ENCODE measurements around the gene RET.

Gene RET

GRCh38 chr10:43048301-43049051 is 28.4 kb upstream of the RET start:
- Histone ChIP-seq H3K4ac (ENCODE audit: low read length) (no peak overlapping the region), H3K14ac (ENCODE audit: low read length) (peak overlapping the region; percentile 58), H2BK5ac (ENCODE audit: low read length) (no peak overlapping the region), H3K27ac (replicated peaks; ENCODE audit: low read length) (no peak overlapping the region), H3K27me3 (ENCODE audit: control insufficient read depth in 3 of 3, insufficient read depth in 3 of 3, low read depth in 1 of 3, low read length in 3 of 3) (no peaks in the 10 kb centered on the region), H3K4me2 (ENCODE audit: insufficient read depth, low read length, poor library complexity, severe bottlenecking) (no peak overlapping the region), H3K36me3 (replicated peaks in 1 of 2; ENCODE audit: control insufficient read depth in 2 of 2, insufficient read depth in 2 of 2, low read length in 2 of 2) (no peaks in the 10 kb centered on the region), H3K18ac (ENCODE audit: low read length) (peak overlapping the region; percentile 71), H4K91ac (ENCODE audit: low read depth, low read length, poor library complexity) (no peak overlapping the region), H2AK5ac (ENCODE audit: low read depth, low read length) (peak overlapping the region; percentile 83), H2BK120ac (ENCODE audit: low read depth, low read length) (no peak overlapping the region), H3K9ac (ENCODE audit: low read depth, low read length, poor library complexity) (no peak overlapping the region), H3K4me3 (ENCODE audit: low read length in 2 of 2) (no peak overlapping the region), H3K23ac (ENCODE audit: low read depth, low read length, poor library complexity) (peak overlapping the region; percentile 35), H2BK12ac (ENCODE audit: low read length) (no peak overlapping the region), H3K79me1 (ENCODE audit: low read depth, low read length) (no peaks in the 10 kb centered on the region), H2AFZ (ENCODE audit: low read length) (no peak overlapping the region), H3K4me1 (ENCODE audit: control insufficient read depth in 2 of 2, insufficient read depth in 1 of 2, low read depth in 1 of 2, low read length in 2 of 2) (peaks cover 2 to 8% of the 10 kb centered on the region in 2 donors), H3K9me3 (replicated peaks in 1 of 2; ENCODE audit: control insufficient read depth in 2 of 2, insufficient read depth in 1 of 2, low read depth in 1 of 2, low read length in 2 of 2) (no peaks in the 10 kb centered on the region), H2BK15ac (ENCODE audit: low read length) (no peak overlapping the region), H4K8ac (ENCODE audit: low read depth, low read length) (no peak overlapping the region)
- no CpG with 5 or more reads among the region's 5 CpGs for WGBS, 2 donors (ENCODE audit: extremely low coverage in 2 of 2, insufficient read length in 2 of 2, insufficient replicate concordance in 1 of 2)
- DNase-seq (ENCODE audit: low spot score), result no peak

GRCh38 chr10:43049081-43049551 is 27.8 kb upstream of the RET start:
- Histone ChIP-seq H2BK12ac (ENCODE audit: low read length) (no peak overlapping the region), H3K4ac (ENCODE audit: low read length) (no peak overlapping the region), H3K27me3 (ENCODE audit: control insufficient read depth in 3 of 3, insufficient read depth in 3 of 3, low read depth in 1 of 3, low read length in 3 of 3) (no peaks in the 10 kb centered on the region), H2AK5ac (ENCODE audit: low read depth, low read length) (no peak overlapping the region), H3K14ac (ENCODE audit: low read length) (no peak overlapping the region), H3K18ac (ENCODE audit: low read length) (no peak overlapping the region), H2BK120ac (ENCODE audit: low read depth, low read length) (no peak overlapping the region), H3K36me3 (replicated peaks in 1 of 2; ENCODE audit: control insufficient read depth in 2 of 2, insufficient read depth in 2 of 2, low read length in 2 of 2) (no peaks in the 10 kb centered on the region), H3K4me3 (ENCODE audit: low read length in 2 of 2) (no peak overlapping the region), H4K91ac (ENCODE audit: low read depth, low read length, poor library complexity) (no peak overlapping the region), H3K79me1 (ENCODE audit: low read depth, low read length) (no peaks in the 10 kb centered on the region), H4K8ac (ENCODE audit: low read depth, low read length) (no peak overlapping the region), H3K27ac (replicated peaks; ENCODE audit: low read length) (no peak overlapping the region), H3K9ac (ENCODE audit: low read depth, low read length, poor library complexity) (no peak overlapping the region), H3K9me3 (replicated peaks in 1 of 2; ENCODE audit: control insufficient read depth in 2 of 2, insufficient read depth in 1 of 2, low read depth in 1 of 2, low read length in 2 of 2) (no peaks in the 10 kb centered on the region), H2BK5ac (ENCODE audit: low read length) (no peak overlapping the region), H2BK15ac (ENCODE audit: low read length) (no peak overlapping the region), H3K23ac (ENCODE audit: low read depth, low read length, poor library complexity) (no peak overlapping the region), H2AFZ (ENCODE audit: low read length) (no peak overlapping the region), H3K4me1 (ENCODE audit: control insufficient read depth in 2 of 2, insufficient read depth in 1 of 2, low read depth in 1 of 2, low read length in 2 of 2) (peaks cover 0 to 3% of the 10 kb centered on the region in 2 donors), H3K4me2 (ENCODE audit: insufficient read depth, low read length, poor library complexity, severe bottlenecking) (no peak overlapping the region)
- no peak for DNase-seq (ENCODE audit: low spot score)
- WGBS, 2 donors (ENCODE audit: extremely low coverage in 2 of 2, insufficient read length in 2 of 2, insufficient replicate concordance in 1 of 2), result no CpG with 5 or more reads among the region's 10 CpGs

GRCh38 chr10:43050011-43050410 is 26.9 kb upstream of the RET start:
- no peak for DNase-seq (ENCODE audit: low spot score)
- Histone ChIP-seq H3K27ac (replicated peaks; ENCODE audit: low read length) (no peak overlapping the region), H4K91ac (ENCODE audit: low read depth, low read length, poor library complexity) (no peak overlapping the region), H2BK5ac (ENCODE audit: low read length) (no peak overlapping the region), H3K36me3 (replicated peaks in 1 of 2; ENCODE audit: control insufficient read depth in 2 of 2, insufficient read depth in 2 of 2, low read length in 2 of 2) (no peaks in the 10 kb centered on the region), H3K9ac (ENCODE audit: low read depth, low read length, poor library complexity) (no peak overlapping the region), H4K8ac (ENCODE audit: low read depth, low read length) (no peak overlapping the region), H3K4ac (ENCODE audit: low read length) (no peak overlapping the region), H2BK15ac (ENCODE audit: low read length) (no peak overlapping the region), H3K4me1 (ENCODE audit: control insufficient read depth in 2 of 2, insufficient read depth in 1 of 2, low read depth in 1 of 2, low read length in 2 of 2) (no peaks in the 10 kb centered on the region), H3K79me1 (ENCODE audit: low read depth, low read length) (no peaks in the 10 kb centered on the region), H3K27me3 (ENCODE audit: control insufficient read depth in 3 of 3, insufficient read depth in 3 of 3, low read depth in 1 of 3, low read length in 3 of 3) (no peaks in the 10 kb centered on the region), H2AK5ac (ENCODE audit: low read depth, low read length) (no peak overlapping the region), H3K4me2 (ENCODE audit: insufficient read depth, low read length, poor library complexity, severe bottlenecking) (no peak overlapping the region), H3K23ac (ENCODE audit: low read depth, low read length, poor library complexity) (no peak overlapping the region), H2BK120ac (ENCODE audit: low read depth, low read length) (no peak overlapping the region), H3K18ac (ENCODE audit: low read length) (no peak overlapping the region), H3K9me3 (replicated peaks in 1 of 2; ENCODE audit: control insufficient read depth in 2 of 2, insufficient read depth in 1 of 2, low read depth in 1 of 2, low read length in 2 of 2) (no peaks in the 10 kb centered on the region), H3K4me3 (ENCODE audit: low read length in 2 of 2) (no peak overlapping the region), H3K14ac (ENCODE audit: low read length) (no peak overlapping the region), H2BK12ac (ENCODE audit: low read length) (no peak overlapping the region), H2AFZ (ENCODE audit: low read length) (no peak overlapping the region)

- Histone ChIP-seq H3K18ac (ENCODE audit: low read length) (no peak overlapping the region), H2BK15ac (ENCODE audit: low read length) (no peak overlapping the region), H2AK5ac (ENCODE audit: low read depth, low read length) (no peak overlapping the region), H3K23ac (ENCODE audit: low read depth, low read length, poor library complexity) (no peak overlapping the region), H3K9ac (ENCODE audit: low read depth, low read length, poor library complexity) (no peak overlapping the region), H4K91ac (ENCODE audit: low read depth, low read length, poor library complexity) (no peak overlapping the region), H3K36me3 (replicated peaks in 1 of 2; ENCODE audit: control insufficient read depth in 2 of 2, insufficient read depth in 2 of 2, low read length in 2 of 2) (no peaks in the 10 kb centered on the region), H3K27ac (replicated peaks; ENCODE audit: low read length) (no peak overlapping the region), H2AFZ (ENCODE audit: low read length) (no peak overlapping the region), H2BK120ac (ENCODE audit: low read depth, low read length) (no peak overlapping the region), H3K4me3 (ENCODE audit: low read length in 2 of 2) (no peak overlapping the region), H2BK5ac (ENCODE audit: low read length) (no peak overlapping the region), H3K14ac (ENCODE audit: low read length) (no peak overlapping the region), H2BK12ac (ENCODE audit: low read length) (no peak overlapping the region), H3K4me2 (ENCODE audit: insufficient read depth, low read length, poor library complexity, severe bottlenecking) (no peak overlapping the region), H3K79me1 (ENCODE audit: low read depth, low read length) (no peaks in the 10 kb centered on the region), H3K27me3 (ENCODE audit: control insufficient read depth in 3 of 3, insufficient read depth in 3 of 3, low read depth in 1 of 3, low read length in 3 of 3) (peaks cover 0 to 2% (median 0%) of the 10 kb centered on the region in 3 experiments), H3K9me3 (replicated peaks in 1 of 2; ENCODE audit: control insufficient read depth in 2 of 2, insufficient read depth in 1 of 2, low read depth in 1 of 2, low read length in 2 of 2) (no peaks in the 10 kb centered on the region), H3K4me1 (ENCODE audit: control insufficient read depth in 2 of 2, insufficient read depth in 1 of 2, low read depth in 1 of 2, low read length in 2 of 2) (no peaks in the 10 kb centered on the region), H3K4ac (ENCODE audit: low read length) (no peak overlapping the region), H4K8ac (ENCODE audit: low read depth, low read length) (no peak overlapping the region)
- no peak for DNase-seq (ENCODE audit: low spot score)
- WGBS, 2 donors (ENCODE audit: extremely low coverage in 2 of 2, insufficient read length in 2 of 2, insufficient replicate concordance in 1 of 2), result no CpG with 5 or more reads among the region's 8 CpGs
Measured at GRCh38 chr10:43053825-43054224, 23.0 kb upstream of the RET start.
